SJCRH30 (cell line): Measurements from ENCODE around the gene ZBP1. TPM values are rescaled to one million over a fixed set of nuclear protein-coding genes. Genes with fewer than 3 reads are reported as not detected.

Source experiments
- DNase-seq, 2 experiments: peaks; one replicate each; pipeline ENCODE4 v3.0.0-alpha.2; 2015 to 2020
- H3K27ac ChIP-seq: fragments of 250-450 bp; sonication (Bioruptor Pico); 2 replicates; pipeline ENCODE4 v1.5.1; 2020; ENCODE audit warnings: mild to moderate bottlenecking, moderate library complexity
- H3K27me3 ChIP-seq: fragments of 250-450 bp; sonication (Bioruptor Pico); 2 replicates; pipeline ENCODE4 v1.5.1; 2020; ENCODE audit warnings: mild to moderate bottlenecking, moderate library complexity
- H3K36me3 ChIP-seq: fragments of 250-450 bp; sonication (Bioruptor Pico); 2 replicates; pipeline ENCODE4 v1.5.1; 2020; ENCODE audit warnings: mild to moderate bottlenecking, moderate library complexity
- H3K4me1 ChIP-seq: fragments of 250-450 bp; sonication (Bioruptor Pico); 2 replicates; pipeline ENCODE4 v1.5.1; 2020; ENCODE audit warnings: mild to moderate bottlenecking, moderate library complexity
- H3K4me3 ChIP-seq: fragments of 250-450 bp; sonication (Bioruptor Pico); 2 replicates; pipeline ENCODE4 v1.5.1; 2020; ENCODE audit warnings: mild to moderate bottlenecking, moderate library complexity
- H3K9me3 ChIP-seq: fragments of 250-450 bp; sonication (Bioruptor Pico); replicated peaks from 2 replicates; pipeline ENCODE4 v1.5.1; 2020; ENCODE audit warnings: mild to moderate bottlenecking, moderate library complexity
- total RNA-seq: library from RNA; depleted of rRNA; stranded (reverse); fragments of >200 nt; shearing (Covaris generic); gene quantifications from 2 replicates; pipeline ENCODE4 v1.2.3, GENCODE V29; 2014

The ZBP1 gene
- total RNA-seq, 1 experiment from 2014 or later: 0.02 TPM

- no peak overlapping the region for H3K4me3 ChIP-seq
- H3K9me3 ChIP-seq: no peaks in the 10 kb centered on the region
- peaks cover 16% of the 10 kb centered on the region for H3K4me1 ChIP-seq
- no peak overlapping the region for H3K27ac ChIP-seq
- DNase-seq: no peak
- H3K36me3 ChIP-seq: no peaks in the 10 kb centered on the region
- peaks cover 29% of the 10 kb centered on the region for H3K27me3 ChIP-seq
These were observed 42.3 kb downstream of the ZBP1 start for GRCh38 chr20:57577679-57578475.

DNA sequence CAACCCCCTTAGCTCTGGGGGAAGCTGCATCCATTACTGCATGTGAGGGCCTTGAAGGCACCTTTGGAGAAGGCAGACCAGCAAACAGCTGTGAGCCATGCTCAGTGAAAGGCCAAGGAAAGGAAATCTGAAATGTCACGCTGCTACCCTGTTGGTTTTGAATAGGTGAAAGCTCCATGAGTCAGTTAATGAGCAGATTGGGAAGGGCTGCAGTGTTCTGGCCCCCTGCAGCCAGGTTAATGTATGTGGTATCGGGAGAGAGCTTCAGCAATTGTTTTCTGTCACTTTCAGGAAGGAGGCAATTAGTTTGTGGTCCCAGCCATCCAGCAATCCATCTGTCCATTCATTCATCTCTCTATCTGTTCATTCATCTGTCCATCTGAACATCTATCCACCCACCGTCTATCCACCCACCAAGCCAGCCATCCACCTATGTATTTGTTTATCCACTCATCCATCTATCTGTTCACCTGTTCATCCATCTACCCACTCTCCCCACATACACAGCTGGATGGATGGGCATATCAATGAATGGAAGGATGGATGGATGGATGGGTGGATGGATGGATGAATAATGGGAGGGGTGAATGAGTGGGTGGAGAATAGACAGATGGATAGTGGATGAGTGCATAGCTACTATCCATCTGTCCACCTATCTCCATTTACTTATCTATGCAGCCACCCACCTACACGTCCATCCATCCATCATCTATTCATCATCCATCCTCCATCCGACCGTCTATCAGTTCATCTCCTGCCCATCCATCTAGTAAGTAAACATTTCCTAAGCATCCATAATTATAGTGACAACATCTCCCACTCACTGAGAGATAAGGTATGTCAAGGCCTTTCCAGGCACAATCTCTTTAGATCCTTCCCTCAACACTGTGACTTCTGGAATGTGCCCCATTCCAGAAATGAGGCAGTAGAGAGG lies 43.3 kb downstream of the ZBP1 start:
- H3K4me1 ChIP-seq: peaks cover 17% of the 10 kb centered on the region
- no peaks in the 10 kb centered on the region for H3K36me3 ChIP-seq
- no peak overlapping the region for H3K27ac ChIP-seq
- DNase-seq: no peak
- peaks cover 29% of the 10 kb centered on the region for H3K27me3 ChIP-seq
- no peaks in the 10 kb centered on the region for H3K9me3 ChIP-seq
- no peak overlapping the region for H3K4me3 ChIP-seq

GRCh38 chr20:57576002-57576401 lies 44.2 kb downstream of the ZBP1 start:
- DNase-seq: no peak
- Histone ChIP-seq H3K4me1 (peaks cover 21% of the 10 kb centered on the region), H3K27me3 (peaks cover 23% of the 10 kb centered on the region), H3K9me3 (no peaks in the 10 kb centered on the region), H3K36me3 (no peaks in the 10 kb centered on the region), H3K4me3 (no peak overlapping the region), H3K27ac (no peak overlapping the region)

- H3K36me3 ChIP-seq: no peaks in the 10 kb centered on the region
- no peak overlapping the region for H3K4me3 ChIP-seq
- no peaks in the 10 kb centered on the region for H3K9me3 ChIP-seq
- DNase-seq: no peak
- H3K4me1 ChIP-seq: peaks cover 29% of the 10 kb centered on the region
- H3K27me3 ChIP-seq: peaks cover 14% of the 10 kb centered on the region
- no peak overlapping the region for H3K27ac ChIP-seq
These were observed 45.3 kb downstream of the ZBP1 start for GRCh38 chr20:57574954-57575353.

- Histone ChIP-seq H3K27ac (peak overlapping the region; percentile 13), H3K36me3 (no peaks in the 10 kb centered on the region), H3K4me1 (peaks cover 29% of the 10 kb centered on the region), H3K4me3 (peak overlapping the region; percentile 12), H3K27me3 (peaks cover 7% of the 10 kb centered on the region), H3K9me3 (no peaks in the 10 kb centered on the region)
- peak; percentile 82 to 90 for DNase-seq
These were observed 46.3 kb downstream of the ZBP1 start for GRCh38 chr20:57573894-57574293.

GRCh38 chr20:57573242-57573641 lies 47.0 kb downstream of the ZBP1 start:
- Histone ChIP-seq H3K9me3 (no peaks in the 10 kb centered on the region), H3K36me3 (no peaks in the 10 kb centered on the region), H3K4me1 (peaks cover 29% of the 10 kb centered on the region), H3K4me3 (peak overlapping the region; percentile 12), H3K27me3 (peaks cover under 1% of the 10 kb centered on the region), H3K27ac (peak overlapping the region; percentile 13)
- DNase-seq: peak; percentile 76 to 79

- Histone ChIP-seq H3K4me1 (peaks cover 29% of the 10 kb centered on the region), H3K9me3 (no peaks in the 10 kb centered on the region), H3K4me3 (no peak overlapping the region), H3K27ac (no peak overlapping the region), H3K27me3 (no peaks in the 10 kb centered on the region; the same call in 1 of the 2 replicates), H3K36me3 (no peaks in the 10 kb centered on the region)
- no peak for DNase-seq
These were observed 48.3 kb downstream of the ZBP1 start for GRCh38 chr20:57571782-57572416.

DNA sequence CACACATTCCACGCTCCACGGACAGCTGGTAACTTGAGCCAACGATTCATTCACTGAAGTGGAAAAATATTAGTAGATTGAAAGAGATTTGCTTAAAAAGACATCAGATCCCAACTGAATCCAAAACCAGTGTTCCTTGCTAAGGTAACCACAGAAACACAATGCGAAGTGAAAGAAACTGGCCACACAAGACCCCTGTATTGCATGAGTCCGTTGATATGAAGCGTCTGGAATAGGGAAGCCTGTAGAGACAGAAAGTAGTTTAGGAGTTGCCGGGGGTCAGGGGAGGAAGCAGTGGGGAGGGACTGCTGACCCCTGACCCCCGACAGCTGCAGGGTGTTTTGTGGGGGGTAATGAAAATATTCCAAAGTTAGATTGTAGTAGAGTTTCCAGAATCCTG lies 49.3 kb downstream of the ZBP1 start:
- Histone ChIP-seq H3K4me3 (peak overlapping the region; percentile 3; the same call in 1 of the 2 replicates), H3K9me3 (no peaks in the 10 kb centered on the region), H3K36me3 (no peaks in the 10 kb centered on the region), H3K4me1 (peaks cover 29% of the 10 kb centered on the region), H3K27ac (no peak overlapping the region; the same call in 1 of the 2 replicates), H3K27me3 (no peaks in the 10 kb centered on the region; the same call in 1 of the 2 replicates)
- DNase-seq: no peak

DNA sequence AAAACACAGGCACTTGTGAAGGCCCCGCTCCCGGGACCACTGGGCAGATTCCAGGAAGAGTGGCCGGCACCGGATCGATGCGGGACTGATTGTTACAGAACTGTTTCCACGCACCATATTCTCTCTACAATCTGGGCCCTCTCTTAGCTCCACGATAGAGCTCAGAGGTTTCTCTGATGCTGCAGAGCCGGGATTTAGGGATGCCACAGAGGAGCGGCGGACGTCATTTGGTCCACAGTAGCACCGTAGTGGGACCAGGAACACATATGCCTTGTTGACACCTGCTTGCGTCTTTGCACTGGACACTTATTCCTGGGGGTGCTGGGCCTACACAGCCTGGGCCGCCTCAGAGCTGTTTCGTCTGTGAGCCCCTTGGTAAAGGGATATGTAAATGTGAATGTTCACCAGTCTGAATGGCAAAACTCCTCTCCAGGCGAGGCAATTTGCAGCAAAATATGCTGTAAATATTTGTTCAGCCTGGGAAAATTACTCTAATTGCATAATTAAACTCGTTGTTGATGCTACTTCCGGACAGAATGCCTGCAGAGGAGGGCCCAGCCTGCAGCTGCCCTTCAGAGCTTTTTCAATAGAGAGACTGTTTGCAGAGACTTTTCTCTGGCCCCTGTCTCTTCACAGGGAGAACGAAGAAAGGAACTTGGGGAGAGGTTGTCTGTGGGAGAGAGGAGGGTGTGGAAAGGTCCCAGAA lies 49.9 kb downstream of the ZBP1 start:
- no peaks in the 10 kb centered on the region; the same call in 1 of the 2 replicates for H3K27me3 ChIP-seq
- no peaks in the 10 kb centered on the region for H3K9me3 ChIP-seq
- no peaks in the 10 kb centered on the region for H3K36me3 ChIP-seq
- no peak for DNase-seq
- H3K4me1 ChIP-seq: peaks cover 29% of the 10 kb centered on the region
- H3K4me3 ChIP-seq: no peak overlapping the region; the same call in 1 of the 2 replicates
- H3K27ac ChIP-seq: no peak overlapping the region; the same call in 1 of the 2 replicates

- Histone ChIP-seq H3K4me3 (no peak overlapping the region), H3K27ac (no peak overlapping the region), H3K27me3 (no peaks in the 10 kb centered on the region; the same call in 1 of the 2 replicates), H3K36me3 (no peaks in the 10 kb centered on the region), H3K4me1 (peaks cover 23% of the 10 kb centered on the region), H3K9me3 (no peaks in the 10 kb centered on the region)
- DNase-seq: no peak
These were observed 51.3 kb downstream of the ZBP1 start for GRCh38 chr20:57568960-57569359.

- Histone ChIP-seq H3K9me3 (no peaks in the 10 kb centered on the region), H3K27ac (no peak overlapping the region), H3K4me3 (no peak overlapping the region), H3K4me1 (peaks cover 17% of the 10 kb centered on the region), H3K27me3 (no peaks in the 10 kb centered on the region; the same call in 1 of the 2 replicates), H3K36me3 (no peaks in the 10 kb centered on the region)
- no peak for DNase-seq
These were observed 51.9 kb downstream of the ZBP1 start for GRCh38 chr20:57568088-57568896.

DNA sequence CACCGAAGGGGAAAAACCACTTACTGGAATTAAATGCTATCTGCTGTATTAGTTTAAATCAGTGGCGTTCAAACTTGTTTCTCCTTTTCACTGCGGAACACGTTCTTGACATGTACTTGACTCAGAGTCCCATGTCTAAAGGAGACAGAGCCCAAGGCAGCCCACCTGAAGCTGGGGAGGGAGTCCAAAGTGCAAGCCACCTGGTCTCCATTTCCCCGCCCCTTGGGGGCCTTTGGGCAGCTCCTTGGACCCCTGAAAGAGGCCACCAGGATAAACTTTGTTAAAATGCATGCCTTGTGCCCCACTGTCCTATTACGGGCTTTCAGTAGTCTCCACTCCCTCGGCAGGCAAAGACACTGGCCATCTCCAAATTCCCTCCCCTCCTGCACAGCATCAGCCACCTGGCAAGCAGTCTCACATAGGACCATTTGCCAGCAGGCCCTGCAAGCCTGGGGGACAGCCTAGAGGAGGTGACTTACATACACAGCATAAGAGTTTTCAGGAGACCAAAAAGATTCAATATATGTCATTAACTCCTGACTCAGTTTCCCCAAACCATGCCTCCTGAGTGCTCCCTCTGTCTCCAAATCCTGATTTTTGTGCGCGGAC lies 52.7 kb downstream of the ZBP1 start:
- H3K4me1 ChIP-seq: peaks cover 11% of the 10 kb centered on the region
- H3K27ac ChIP-seq: no peak overlapping the region
- H3K36me3 ChIP-seq: no peaks in the 10 kb centered on the region
- DNase-seq: no peak
- no peaks in the 10 kb centered on the region for H3K9me3 ChIP-seq
- no peaks in the 10 kb centered on the region; the same call in 1 of the 2 replicates for H3K27me3 ChIP-seq
- no peak overlapping the region for H3K4me3 ChIP-seq

GRCh38 chr20:57566803-57567459 lies 53.3 kb downstream of the ZBP1 start:
- Histone ChIP-seq H3K4me3 (no peak overlapping the region), H3K27me3 (no peaks in the 10 kb centered on the region; the same call in 1 of the 2 replicates), H3K36me3 (no peaks in the 10 kb centered on the region), H3K4me1 (peaks cover 11% of the 10 kb centered on the region), H3K27ac (no peak overlapping the region), H3K9me3 (no peaks in the 10 kb centered on the region)
- no peak for DNase-seq
